Activated T-helper 1 cell treated with anti-CD3 and anti-CD28 coated beads, Interleukin-12 subunit alpha, Interleukin-12 subunit beta, Interleukin-2, Interleukin-4 antibody, amounts not matched to agents 30 ng/mL and 10 ng/mL and 1 ng/mL, durations not matched to agents 14 hours and 24 hours and 36 hours (primary cell): ENCODE measurements around the gene PSMF1. TPM values are rescaled to one million over a fixed set of nuclear protein-coding genes. Genes with fewer than 3 reads are reported as not detected.
"Not testable (repeated sequence)": the region's sequence is repeated elsewhere in the genome, so short reads cannot be mapped to it uniquely, and the experiment has no call there.

Experiments
- DNase-seq: peaks from one replicate; pipeline ENCODE4 v3.0.0; 2021; ENCODE audit warnings: low spot score
- H3K27ac Mint-ChIP-seq: one replicate; pipeline ENCODE4 v1.8.0; 2021; ENCODE audit warnings: mild to moderate bottlenecking, mixed read lengths
- H3K27me3 Mint-ChIP-seq: one replicate; pipeline ENCODE4 v1.8.0; 2022; ENCODE audit warnings: mild to moderate bottlenecking, moderate library complexity, mixed read lengths; ENCODE audit not compliant: insufficient read depth
- H3K36me3 Mint-ChIP-seq: one replicate; pipeline ENCODE4 v1.8.0; 2021; ENCODE audit warnings: low read depth, mixed read lengths
- H3K4me1 Mint-ChIP-seq: one replicate; pipeline ENCODE4 v1.8.0; 2021; ENCODE audit warnings: low read depth, mixed read lengths
- H3K4me3 Mint-ChIP-seq: one replicate; pipeline ENCODE4 v1.8.0; 2021; ENCODE audit warnings: mild to moderate bottlenecking, moderate library complexity, mixed read lengths
- H3K9me3 Mint-ChIP-seq: one replicate; pipeline ENCODE4 v1.8.0; 2021; ENCODE audit warnings: mixed read lengths
- intact Hi-C: fragments of 100-400 bp; cut with micrococcal nuclease; formaldehyde crosslinking; loops from one replicate; pipeline ENCODE4 v1.15.1; 2024
- total RNA-seq: library from RNA; stranded (reverse); gene quantifications from 2 replicates; pipeline ENCODE4 v1.2.3, GENCODE V29; 2022

The PSMF1 gene
- total RNA-seq, 1 donor from 2014 or later: 185 TPM

GRCh38 chr20:1216527-1217427, 98.4 kb downstream of the PSMF1 start:
- DNase-seq, H3K9me3 Mint-ChIP-seq, H3K4me3 Mint-ChIP-seq, H3K36me3 Mint-ChIP-seq, intact Hi-C loops: not testable (repeated sequence)
- peak overlapping the region; percentile 6 for H3K27ac Mint-ChIP-seq
- H3K4me1 Mint-ChIP-seq: peaks cover 38% of the 10 kb centered on the region
- H3K27me3 Mint-ChIP-seq: peaks cover 28% of the 10 kb centered on the region

Other genes starting within 250 kb of the PSMF1 start
- not detected in 2 replicates for gene ANGPT4, start 202.3 kb upstream of the PSMF1 start, total RNA-seq
- gene RSPO4, start 116.3 kb upstream of the PSMF1 start, total RNA-seq: not detected in 2 replicates
- gene TMEM74B, start 66.4 kb downstream of the PSMF1 start, total RNA-seq: 0.36 and 0.61 TPM in 2 replicates
- gene C20orf202, start 84.9 kb downstream of the PSMF1 start, total RNA-seq: not detected in 2 replicates
- not detected in 2 replicates for gene RAD21L1, start 107.4 kb downstream of the PSMF1 start, total RNA-seq
- 2.1 and 2.5 TPM in 2 replicates for gene SNPH, start 147.7 kb downstream of the PSMF1 start, total RNA-seq
- gene SDCBP2, start 210.5 kb downstream of the PSMF1 start, total RNA-seq: 2.2 and 2.6 TPM in 2 replicates